AG04450 (cell line): ENCODE results near the gene OSBPL3. TPM values are rescaled to one million over a fixed set of nuclear protein-coding genes. Genes with fewer than 3 reads are reported as not detected.
A peak's percentile ranks its signal among the peaks of the same experiment; 100 is the strongest.

Experiments used
- CTCF ChIA-PET: fragments of 300-600, 350-600 bp; formaldehyde crosslinking; extraction: SDS; loops from one replicate; lab custom pipeline; 2022; ENCODE audit warnings: antibody characterized with exemption, inconsistent platforms; lab: Charles Lee
- POLR2A ChIA-PET: fragments of 350-600 bp; formaldehyde crosslinking; extraction: SDS; loops from one replicate; lab custom pipeline; 2021; ENCODE audit warnings: antibody characterized with exemption, inconsistent platforms; lab: Yijun Ruan, JAX
- DNase-seq: peaks from one replicate; pipeline ENCODE4 v3.0.0-alpha.2; 2011; ENCODE audit warnings: low read depth, low spot score
- H3K27ac ChIP-seq: one replicate; pipeline ENCODE4 v1.5.1; 2012; ENCODE audit warnings: low read depth, low read length, control low read depth
- H3K27me3 ChIP-seq: one replicate; pipeline ENCODE4 v1.6.0; 2012; ENCODE audit warnings: low read length; ENCODE audit not compliant: control insufficient read depth, insufficient read depth
- H3K4me3 ChIP-seq: 2 replicates; pipeline ENCODE4 v1.5.1; 2011; ENCODE audit warnings: mild to moderate bottlenecking, low read depth, low read length, control low read depth
- H3K9me3 ChIP-seq: 2 replicates; pipeline ENCODE4 v1.5.1; 2012; ENCODE audit warnings: low read length; ENCODE audit not compliant: control insufficient read depth, insufficient read depth
- polyA plus RNA-seq: library from polyadenylated mRNA; depleted of rRNA; stranded (reverse); fragments of >200 nt; gene quantifications from 2 replicates; pipeline ENCODE4 v1.2.3, GENCODE V29; 2011
- TF ChIP-seq, protein P1 (sequence below): IDR thresholded peaks from 2 replicates; pipeline ENCODE4 v1.5.1; 2011; ENCODE audit warnings: low read depth, low read length, control low read depth, inconsistent platforms

The OSBPL3 gene
- polyA plus RNA-seq, 1 experiment = 37.8 TPM

DNA sequence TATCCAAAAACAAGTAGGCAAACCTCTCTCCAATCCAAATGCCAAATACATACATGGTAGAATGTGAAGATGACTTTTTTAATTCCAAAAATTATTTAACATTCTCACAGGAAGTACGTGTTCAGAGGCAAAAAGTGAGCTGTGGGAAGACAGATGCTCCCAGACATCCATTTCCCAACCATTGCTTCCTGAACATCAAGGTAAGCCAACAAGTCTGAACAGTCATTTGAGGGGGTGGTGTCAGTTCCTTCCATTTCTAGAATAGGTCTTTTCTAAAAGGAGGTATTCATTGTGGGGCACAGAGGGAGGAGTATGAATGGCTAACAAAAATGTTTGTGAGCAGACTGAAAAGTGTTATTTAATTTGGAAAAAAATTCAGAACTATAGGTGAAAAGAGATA, 49.1 kb downstream of the OSBPL3 start:
- Histone ChIP-seq H3K4me3 (no peak overlapping the region), H3K27ac (no peak overlapping the region), H3K27me3 (no peaks in the 10 kb centered on the region), H3K9me3 (no peaks in the 10 kb centered on the region)
- no peak for DNase-seq
- TF ChIP-seq, protein P1, sequence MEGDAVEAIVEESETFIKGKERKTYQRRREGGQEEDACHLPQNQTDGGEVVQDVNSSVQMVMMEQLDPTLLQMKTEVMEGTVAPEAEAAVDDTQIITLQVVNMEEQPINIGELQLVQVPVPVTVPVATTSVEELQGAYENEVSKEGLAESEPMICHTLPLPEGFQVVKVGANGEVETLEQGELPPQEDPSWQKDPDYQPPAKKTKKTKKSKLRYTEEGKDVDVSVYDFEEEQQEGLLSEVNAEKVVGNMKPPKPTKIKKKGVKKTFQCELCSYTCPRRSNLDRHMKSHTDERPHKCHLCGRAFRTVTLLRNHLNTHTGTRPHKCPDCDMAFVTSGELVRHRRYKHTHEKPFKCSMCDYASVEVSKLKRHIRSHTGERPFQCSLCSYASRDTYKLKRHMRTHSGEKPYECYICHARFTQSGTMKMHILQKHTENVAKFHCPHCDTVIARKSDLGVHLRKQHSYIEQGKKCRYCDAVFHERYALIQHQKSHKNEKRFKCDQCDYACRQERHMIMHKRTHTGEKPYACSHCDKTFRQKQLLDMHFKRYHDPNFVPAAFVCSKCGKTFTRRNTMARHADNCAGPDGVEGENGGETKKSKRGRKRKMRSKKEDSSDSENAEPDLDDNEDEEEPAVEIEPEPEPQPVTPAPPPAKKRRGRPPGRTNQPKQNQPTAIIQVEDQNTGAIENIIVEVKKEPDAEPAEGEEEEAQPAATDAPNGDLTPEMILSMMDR = no peak
- ChIA-PET CTCF (no interaction called here), POLR2A (no interaction called here)

DNA sequence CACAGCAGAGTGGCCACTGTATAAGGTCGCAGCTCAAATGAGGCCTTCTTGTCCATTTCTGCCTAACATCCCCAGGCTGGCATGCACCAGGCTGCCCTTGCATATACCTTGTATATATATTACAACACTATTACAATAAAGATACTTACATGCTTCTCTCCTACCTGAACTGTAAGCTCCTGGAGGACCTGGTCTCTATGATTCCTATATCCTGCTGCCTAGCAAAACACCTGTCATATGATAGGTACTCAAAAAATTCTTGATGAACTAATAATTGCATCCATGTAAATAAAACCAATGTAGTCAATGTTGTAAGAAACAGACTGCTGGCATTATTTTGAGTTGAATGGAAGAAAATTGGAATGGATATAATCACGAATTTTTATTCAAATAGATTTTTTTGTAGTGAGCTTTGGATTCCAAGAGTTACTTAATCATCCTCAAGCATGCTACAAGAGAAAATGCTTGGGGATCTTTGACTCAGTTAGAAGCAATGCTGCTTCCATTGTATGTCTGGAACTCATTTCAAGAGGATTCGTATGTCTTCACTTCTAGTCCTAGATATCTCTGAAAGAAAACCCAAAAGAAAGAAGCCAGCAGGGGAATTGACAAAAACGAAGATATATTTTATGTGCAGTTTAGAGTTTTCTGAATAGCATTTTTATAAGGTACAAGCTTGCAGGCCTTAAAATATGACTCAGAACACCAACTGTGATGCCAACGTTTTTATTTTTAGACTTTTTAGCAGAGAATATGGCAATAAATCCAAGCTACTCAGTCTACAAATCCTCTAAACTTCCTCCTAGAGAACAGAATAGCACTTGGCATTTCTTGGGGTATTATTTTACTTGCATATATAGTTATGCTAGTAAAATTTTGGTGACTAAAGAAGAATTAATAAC, 53.1 kb downstream of the OSBPL3 start:
- TF ChIP-seq, protein P1 = no peak
- Histone ChIP-seq H3K27ac (no peak overlapping the region), H3K27me3 (no peaks in the 10 kb centered on the region), H3K9me3 (no peaks in the 10 kb centered on the region; the same call in 1 of the 2 replicates), H3K4me3 (no peak overlapping the region)
- ChIA-PET POLR2A (interaction anchor here (1.6 kb wide), 1 partner anchor 53 kb away, joined by 5 read pairs; the partner anchor contains the start of gene OSBPL3), CTCF (interaction anchor here (0.9 to 2.4 kb wide), 5 partner anchors 8 to 171 kb away, joined by 3 to 11 read pairs (median 6); no protein-coding TSS in a partner anchor)
- peak; percentile 53 for DNase-seq

DNA sequence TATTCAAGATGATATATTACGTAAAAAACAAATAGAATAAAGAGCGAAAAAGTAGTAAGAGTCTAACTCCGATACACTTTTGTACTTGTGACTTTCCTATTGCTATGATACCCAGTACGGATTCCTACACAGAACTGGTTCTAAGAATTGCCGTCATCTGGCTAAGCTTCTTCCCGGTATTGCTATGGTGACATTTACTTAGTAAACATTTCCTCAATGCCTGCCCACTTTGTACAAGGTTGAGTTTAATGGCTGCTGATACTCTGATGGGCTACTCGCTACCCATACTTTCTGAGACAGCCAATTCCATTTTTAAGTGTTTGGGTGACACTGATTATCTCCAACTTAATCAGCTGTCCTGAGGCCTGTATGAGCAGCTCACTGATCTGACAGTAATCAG, 55.6 kb downstream of the OSBPL3 start:
- POLR2A ChIA-PET = interaction anchor here (0.6 kb wide), 1 partner anchor 57 kb away, joined by 6 read pairs; no protein-coding TSS in a partner anchor
- Histone ChIP-seq H3K4me3 (no peak overlapping the region), H3K27ac (no peak overlapping the region), H3K9me3 (no peaks in the 10 kb centered on the region; the same call in 1 of the 2 replicates), H3K27me3 (no peaks in the 10 kb centered on the region)
- TF ChIP-seq, protein P1 = no peak
- no peak for DNase-seq
- CTCF ChIA-PET = interaction anchor here (1.2 kb wide), 1 partner anchor 10 kb away, joined by 4 read pairs; no protein-coding TSS in a partner anchor

DNA sequence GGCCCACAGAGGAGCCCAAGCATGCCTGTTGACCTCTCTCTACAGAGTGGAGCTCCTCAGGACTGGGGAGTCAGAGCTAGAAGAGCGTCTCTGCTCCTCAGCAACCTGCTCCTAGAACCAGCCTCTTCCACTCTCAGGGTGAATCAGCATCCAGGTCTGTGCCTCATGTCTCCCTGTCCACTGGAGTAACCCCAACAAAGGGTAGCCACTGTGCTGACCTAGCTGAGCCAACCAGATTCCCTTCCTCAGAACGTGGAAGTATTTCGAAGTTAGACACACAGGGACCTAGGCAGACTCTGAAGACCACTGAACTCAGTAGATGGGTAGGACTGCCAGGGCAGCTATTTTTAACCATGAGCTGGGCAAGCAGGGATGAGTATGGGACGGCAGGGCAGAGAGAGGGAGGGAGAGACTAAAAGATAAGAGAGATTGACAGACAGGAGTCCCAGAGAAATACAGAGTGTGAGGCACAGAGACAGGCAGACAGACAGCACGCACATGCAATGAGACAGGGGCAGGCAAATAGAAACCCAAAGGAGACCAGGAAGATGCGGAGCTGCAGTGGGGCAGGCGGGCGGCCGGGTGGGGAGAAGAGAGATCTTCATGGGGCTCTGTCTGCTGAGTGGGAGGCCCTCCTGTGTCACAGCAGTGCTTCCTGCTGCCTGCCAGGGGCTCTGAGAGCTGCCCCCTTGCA, 56.7 kb downstream of the OSBPL3 start:
- Histone ChIP-seq H3K9me3 (no peaks in the 10 kb centered on the region; the same call in 1 of the 2 replicates), H3K27me3 (no peaks in the 10 kb centered on the region), H3K4me3 (no peak overlapping the region), H3K27ac (no peak overlapping the region)
- no peak for DNase-seq
- TF ChIP-seq, protein P1 = no peak
- ChIA-PET CTCF (no interaction called here), POLR2A (no interaction called here)
